ENCODE results near the gene CMTM2. TPM values are rescaled to one million over a fixed set of nuclear protein-coding genes. Genes with fewer than 3 reads are reported as not detected.
"Not testable (repeated sequence)": the region's sequence is repeated elsewhere in the genome, so short reads cannot be mapped to it uniquely, and the experiment has no call there.

CMTM2 gene
- polyA plus RNA-seq, 2 donors, result 0.06 TPM; not detected in 1

DNA sequence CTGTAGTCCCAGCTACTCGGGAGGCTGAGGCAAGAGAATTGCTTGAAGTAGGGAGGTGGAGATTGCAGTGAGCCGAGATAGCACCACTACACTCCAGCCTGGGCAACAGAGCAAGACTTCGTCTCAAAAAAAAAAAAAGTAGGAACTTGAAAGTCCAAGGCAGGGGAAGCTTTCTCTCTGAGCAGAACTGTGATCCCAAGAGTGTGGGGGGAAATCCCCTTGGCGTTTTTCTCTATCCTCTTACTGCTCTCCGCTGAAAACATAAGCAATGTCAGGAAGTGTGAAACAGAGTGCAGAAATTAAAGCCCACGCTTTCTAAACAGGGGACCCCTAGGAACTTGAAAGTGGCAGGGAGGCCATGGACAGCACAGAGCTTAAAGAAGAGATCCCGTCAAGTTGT lies 15.5 kb downstream of the CMTM2 start:
- WGBS, 2 donors, result 75 to 76% methylated on average over 7 of the region's 7 CpGs
- Histone ChIP-seq H3K27me3 (ENCODE audit: control insufficient read depth in 1 of 2, insufficient read depth in 2 of 2, low read length in 2 of 2) (no peaks in the 10 kb centered on the region), H3K9me3 (ENCODE audit: control insufficient read depth in 2 of 2, insufficient read depth in 1 of 2, low read depth in 1 of 2, low read length in 1 of 2) (no peaks in the 10 kb centered on the region), H3K4me1 (ENCODE audit: control insufficient read depth in 2 of 2, insufficient read depth in 2 of 2, low read length in 1 of 2) (no peaks in the 10 kb centered on the region), H3K27ac (ENCODE audit: low read depth in 2 of 2, low read length in 1 of 2) (no peak overlapping the region), H3K36me3 (ENCODE audit: control insufficient read depth in 2 of 2, insufficient read depth in 2 of 2, low read length in 1 of 2) (no peaks in the 10 kb centered on the region), H3K4me3 (ENCODE audit: low read depth in 1 of 2, low read length in 2 of 2) (no peak overlapping the region)

DNA sequence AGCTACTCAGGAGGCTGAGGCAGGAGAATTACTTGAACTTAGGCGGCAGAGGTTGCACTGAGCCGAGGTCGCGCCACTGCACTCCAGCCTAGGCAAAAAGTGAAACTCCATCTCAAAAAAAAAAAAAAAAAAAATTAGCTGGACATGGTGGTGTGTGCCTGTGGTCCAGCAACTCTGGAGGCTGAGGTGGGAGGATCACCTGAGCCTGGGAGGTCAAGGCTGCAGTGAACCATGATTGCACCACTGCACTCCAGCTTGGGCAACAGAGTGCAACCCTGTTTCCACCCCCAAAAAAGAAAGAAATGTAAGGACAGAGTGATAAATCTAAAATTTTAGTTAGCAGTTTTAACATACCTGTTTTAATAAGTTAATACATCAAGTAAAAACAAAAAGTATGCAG lies 17.3 kb downstream of the CMTM2 start:
- not testable (repeated sequence) for H3K9me3 ChIP-seq (ENCODE audit: control insufficient read depth in 2 of 2, insufficient read depth in 1 of 2, low read depth in 1 of 2, low read length in 1 of 2); H3K4me1 ChIP-seq (ENCODE audit: control insufficient read depth in 2 of 2, insufficient read depth in 2 of 2, low read length in 1 of 2); H3K27me3 ChIP-seq (ENCODE audit: control insufficient read depth in 1 of 2, insufficient read depth in 2 of 2, low read length in 2 of 2); H3K27ac ChIP-seq (ENCODE audit: low read depth in 2 of 2, low read length in 1 of 2); H3K4me3 ChIP-seq (ENCODE audit: low read depth in 1 of 2, low read length in 2 of 2); H3K36me3 ChIP-seq (ENCODE audit: control insufficient read depth in 2 of 2, insufficient read depth in 2 of 2, low read length in 1 of 2)
- WGBS, 2 donors, result 96 to 97% methylated on average over 4 of the region's 4 CpGs

DNA sequence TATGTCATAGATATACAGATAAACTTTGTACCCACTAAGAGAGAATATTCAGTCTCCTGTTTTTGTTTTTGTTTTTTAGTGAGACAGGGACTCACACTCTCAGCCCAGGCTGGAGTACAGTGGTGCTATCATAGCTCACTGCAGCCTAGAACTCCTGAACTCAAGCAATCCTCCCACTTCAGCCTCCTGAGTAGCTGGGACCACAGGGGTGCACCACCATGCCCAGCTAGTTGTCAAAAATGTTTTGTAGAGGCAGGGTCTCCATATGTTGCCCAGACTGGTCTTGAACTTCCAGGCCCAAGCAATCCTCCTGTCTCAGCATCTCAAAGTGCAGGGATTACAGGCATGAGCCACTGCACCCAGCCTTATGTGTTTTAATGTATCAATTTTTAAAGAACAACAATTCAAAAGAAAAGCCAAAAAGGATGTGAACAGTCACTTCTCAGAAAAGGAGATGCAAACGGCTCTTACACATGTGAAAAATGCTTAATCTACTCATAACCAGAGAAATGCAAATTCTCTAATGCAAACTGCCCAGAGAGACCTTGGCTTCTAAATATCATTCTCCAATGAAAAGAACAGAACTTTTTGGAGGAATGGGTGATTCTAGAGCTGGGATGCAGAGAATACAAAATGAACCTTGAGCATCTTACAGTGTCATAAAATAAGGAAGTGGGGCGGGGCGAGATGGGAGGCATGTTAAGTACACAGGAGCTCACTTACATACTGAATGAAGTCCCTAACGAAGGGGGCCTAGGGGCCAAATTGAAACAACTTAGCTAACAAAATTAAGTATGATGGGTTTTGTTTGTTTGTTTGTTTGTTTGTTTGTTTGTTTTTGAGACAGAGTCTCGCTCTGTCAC lies 18.0 kb downstream of the CMTM2 start:
- H3K9me3 ChIP-seq (ENCODE audit: control insufficient read depth in 2 of 2, insufficient read depth in 1 of 2, low read depth in 1 of 2, low read length in 1 of 2), result no peaks in the 10 kb centered on the region
- no peaks in the 10 kb centered on the region for H3K27me3 ChIP-seq (ENCODE audit: control insufficient read depth in 1 of 2, insufficient read depth in 2 of 2, low read length in 2 of 2)
- no peak overlapping the region for H3K4me3 ChIP-seq (ENCODE audit: low read depth in 1 of 2, low read length in 2 of 2)
- no peaks in the 10 kb centered on the region for H3K4me1 ChIP-seq (ENCODE audit: control insufficient read depth in 2 of 2, insufficient read depth in 2 of 2, low read length in 1 of 2)
- no peaks in the 10 kb centered on the region for H3K36me3 ChIP-seq (ENCODE audit: control insufficient read depth in 2 of 2, insufficient read depth in 2 of 2, low read length in 1 of 2)
- 80 to 83% methylated on average over 5 of the region's 5 CpGs for WGBS, 2 donors
- no peak overlapping the region for H3K27ac ChIP-seq (ENCODE audit: low read depth in 2 of 2, low read length in 1 of 2)

DNA sequence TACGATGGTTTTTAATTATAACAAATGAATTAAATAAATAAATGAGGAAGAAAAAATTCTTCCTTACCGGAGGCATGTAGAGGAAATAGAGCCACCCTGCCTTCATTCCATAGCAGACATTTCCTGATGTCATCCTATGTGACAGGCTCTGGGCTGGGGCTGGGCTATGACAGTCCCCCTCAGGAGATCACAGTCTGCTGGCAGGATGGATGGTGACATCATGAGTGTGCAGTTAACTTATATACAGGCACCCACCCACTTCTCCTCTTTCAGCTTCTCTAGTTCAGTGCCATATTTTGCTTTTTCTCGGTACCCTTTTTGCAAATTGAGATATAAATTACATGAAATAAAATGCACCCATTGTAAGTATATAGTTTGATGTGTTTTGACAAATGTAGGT lies 18.8 kb downstream of the CMTM2 start:
- Histone ChIP-seq H3K27ac (ENCODE audit: low read depth in 2 of 2, low read length in 1 of 2) (no peak overlapping the region), H3K36me3 (ENCODE audit: control insufficient read depth in 2 of 2, insufficient read depth in 2 of 2, low read length in 1 of 2) (no peaks in the 10 kb centered on the region), H3K4me1 (ENCODE audit: control insufficient read depth in 2 of 2, insufficient read depth in 2 of 2, low read length in 1 of 2) (no peaks in the 10 kb centered on the region), H3K9me3 (ENCODE audit: control insufficient read depth in 2 of 2, insufficient read depth in 1 of 2, low read depth in 1 of 2, low read length in 1 of 2) (no peaks in the 10 kb centered on the region), H3K4me3 (ENCODE audit: low read depth in 1 of 2, low read length in 2 of 2) (no peak overlapping the region), H3K27me3 (ENCODE audit: control insufficient read depth in 1 of 2, insufficient read depth in 2 of 2, low read length in 2 of 2) (no peaks in the 10 kb centered on the region)
- 67 to 75% methylated on average over 3 of the region's 3 CpGs for WGBS, 2 donors

DNA sequence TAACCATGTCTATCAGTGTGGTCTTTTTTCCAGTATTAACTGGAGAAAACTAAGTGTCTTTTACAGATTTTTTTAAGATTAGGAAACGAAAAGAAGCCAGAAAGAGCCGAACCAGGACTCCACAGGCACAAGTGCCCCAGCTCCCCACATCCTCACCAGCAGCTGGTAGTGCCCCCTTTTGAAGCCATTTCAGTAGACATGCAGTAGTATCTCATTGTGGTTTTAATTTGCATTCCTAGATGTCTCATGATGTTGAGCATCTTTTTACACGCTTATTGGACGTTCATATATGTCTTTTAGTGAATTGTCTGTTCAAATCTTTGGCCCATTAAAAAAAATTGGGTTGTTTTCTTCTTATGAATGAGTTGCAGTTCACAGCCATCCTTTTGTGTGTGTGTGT lies 20.5 kb downstream of the CMTM2 start:
- no peak overlapping the region for H3K27ac ChIP-seq (ENCODE audit: low read depth in 2 of 2, low read length in 1 of 2)
- H3K27me3 ChIP-seq (ENCODE audit: control insufficient read depth in 1 of 2, insufficient read depth in 2 of 2, low read length in 2 of 2), result no peaks in the 10 kb centered on the region
- H3K4me3 ChIP-seq (ENCODE audit: low read depth in 1 of 2, low read length in 2 of 2), result no peak overlapping the region
- H3K9me3 ChIP-seq (ENCODE audit: control insufficient read depth in 2 of 2, insufficient read depth in 1 of 2, low read depth in 1 of 2, low read length in 1 of 2), result no peaks in the 10 kb centered on the region
- H3K36me3 ChIP-seq (ENCODE audit: control insufficient read depth in 2 of 2, insufficient read depth in 2 of 2, low read length in 1 of 2), result no peaks in the 10 kb centered on the region
- 92 to 93% methylated on average over 4 of the region's 4 CpGs for WGBS, 2 donors
- no peaks in the 10 kb centered on the region for H3K4me1 ChIP-seq (ENCODE audit: control insufficient read depth in 2 of 2, insufficient read depth in 2 of 2, low read length in 1 of 2)

DNA sequence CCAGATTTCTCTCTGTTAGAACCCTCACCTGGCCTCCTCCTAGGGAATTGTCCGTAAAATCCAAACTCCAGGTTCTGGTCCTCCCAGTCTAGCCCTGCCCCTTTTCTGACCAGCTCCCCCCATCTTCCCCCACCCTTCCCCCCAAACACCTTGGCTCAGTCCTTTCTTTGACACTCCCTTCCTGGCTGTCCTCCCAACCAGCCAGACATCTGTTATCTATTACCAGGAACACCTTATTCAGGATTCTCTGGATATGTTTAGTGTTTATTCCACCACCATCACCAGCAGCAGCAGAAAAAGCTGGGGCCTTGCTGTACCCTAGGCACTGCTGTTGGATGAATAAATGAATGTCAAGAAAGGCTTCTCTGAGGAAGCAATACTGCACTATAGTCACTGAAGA lies 21.2 kb downstream of the CMTM2 start:
- 100% methylated on average over 1 of the region's 1 CpG for WGBS, 2 donors
- H3K36me3 ChIP-seq (ENCODE audit: control insufficient read depth in 2 of 2, insufficient read depth in 2 of 2, low read length in 1 of 2), result no peaks in the 10 kb centered on the region
- H3K27me3 ChIP-seq (ENCODE audit: control insufficient read depth in 1 of 2, insufficient read depth in 2 of 2, low read length in 2 of 2), result no peaks in the 10 kb centered on the region
- H3K9me3 ChIP-seq (ENCODE audit: control insufficient read depth in 2 of 2, insufficient read depth in 1 of 2, low read depth in 1 of 2, low read length in 1 of 2), result no peaks in the 10 kb centered on the region
- H3K4me3 ChIP-seq (ENCODE audit: low read depth in 1 of 2, low read length in 2 of 2), result no peak overlapping the region
- H3K27ac ChIP-seq (ENCODE audit: low read depth in 2 of 2, low read length in 1 of 2), result no peak overlapping the region
- peaks cover 0 to under 1% of the 10 kb centered on the region in 2 donors for H3K4me1 ChIP-seq (ENCODE audit: control insufficient read depth in 2 of 2, insufficient read depth in 2 of 2, low read length in 1 of 2)

DNA sequence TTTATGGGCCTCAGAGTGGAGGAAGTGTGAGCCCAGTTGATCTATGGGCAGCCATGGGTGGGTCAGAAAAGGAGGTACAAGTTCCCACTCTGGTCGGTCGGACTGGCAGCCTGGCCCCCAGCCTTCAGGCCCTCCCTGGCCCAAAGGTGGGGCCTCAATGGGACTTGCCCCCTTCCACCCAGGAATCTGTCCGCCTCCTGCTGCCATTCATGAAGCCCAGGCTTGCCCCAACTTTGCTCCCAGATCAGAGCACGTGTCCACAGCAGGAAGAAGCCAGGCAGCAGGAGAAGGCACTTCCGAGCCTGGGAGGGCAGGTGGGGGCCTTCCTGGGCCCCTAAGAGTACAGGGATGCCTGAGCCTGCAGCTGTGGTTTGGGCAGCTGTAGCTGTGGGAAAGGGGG lies 22.2 kb downstream of the CMTM2 start:
- Histone ChIP-seq H3K4me1 (ENCODE audit: control insufficient read depth in 2 of 2, insufficient read depth in 2 of 2, low read length in 1 of 2) (peaks cover 3 to 8% of the 10 kb centered on the region in 2 donors), H3K36me3 (ENCODE audit: control insufficient read depth in 2 of 2, insufficient read depth in 2 of 2, low read length in 1 of 2) (no peaks in the 10 kb centered on the region), H3K9me3 (ENCODE audit: control insufficient read depth in 2 of 2, insufficient read depth in 1 of 2, low read depth in 1 of 2, low read length in 1 of 2) (no peaks in the 10 kb centered on the region), H3K27me3 (ENCODE audit: control insufficient read depth in 1 of 2, insufficient read depth in 2 of 2, low read length in 2 of 2) (no peaks in the 10 kb centered on the region), H3K4me3 (ENCODE audit: low read depth in 1 of 2, low read length in 2 of 2) (no peak overlapping the region), H3K27ac (ENCODE audit: low read depth in 2 of 2, low read length in 1 of 2) (no peak overlapping the region)
- WGBS, 2 donors, result 91 to 96% methylated on average over 5 of the region's 5 CpGs

DNA sequence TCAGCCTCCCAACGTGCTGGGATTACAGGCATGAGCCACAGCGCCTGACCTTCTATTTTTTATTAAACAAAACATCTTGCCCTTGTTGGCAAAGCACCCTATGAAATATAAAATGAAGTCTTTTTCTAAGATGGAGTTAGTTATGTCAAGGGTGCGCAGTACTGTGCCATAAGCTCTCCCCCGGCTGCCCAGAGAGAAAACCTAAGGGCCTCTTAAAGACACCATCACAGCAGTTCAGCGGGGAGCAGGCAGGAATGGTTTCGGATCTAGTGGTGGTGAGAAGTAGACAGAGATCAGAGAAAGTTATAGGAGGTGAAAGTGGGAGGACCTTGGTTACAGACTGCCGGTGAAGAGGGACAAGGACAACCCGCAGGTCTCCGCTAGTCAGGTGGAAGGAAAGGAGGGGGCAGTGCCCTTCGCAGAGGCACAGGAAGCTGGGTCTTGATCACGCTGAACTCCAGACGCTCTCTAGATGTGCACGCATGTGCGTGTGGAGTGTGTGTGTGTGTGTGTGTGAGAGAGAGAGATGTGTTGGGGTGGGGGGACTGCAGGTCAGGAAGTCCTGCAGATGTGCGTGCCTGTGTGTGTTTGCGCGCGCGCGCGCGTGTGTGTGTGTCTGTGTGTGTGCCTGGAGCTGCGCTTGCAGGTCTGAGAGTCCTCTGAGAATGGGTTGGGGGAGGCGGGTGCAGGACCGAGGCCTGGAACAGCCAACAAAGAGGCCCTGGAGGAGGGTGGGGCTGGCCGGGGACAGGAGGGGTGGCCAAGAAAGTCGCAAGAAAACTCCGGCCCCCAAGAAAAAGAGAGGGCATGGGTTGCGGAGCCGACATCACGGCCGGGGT lies 24.5 kb downstream of the CMTM2 start:
- Histone ChIP-seq H3K36me3 (ENCODE audit: control insufficient read depth in 2 of 2, insufficient read depth in 2 of 2, low read length in 1 of 2) (no peaks in the 10 kb centered on the region), H3K4me1 (ENCODE audit: control insufficient read depth in 2 of 2, insufficient read depth in 2 of 2, low read length in 1 of 2) (peaks cover 3 to 9% of the 10 kb centered on the region in 2 donors), H3K4me3 (ENCODE audit: low read depth in 1 of 2, low read length in 2 of 2) (peak overlapping the region; percentile 26 to 51), H3K27me3 (ENCODE audit: control insufficient read depth in 1 of 2, insufficient read depth in 2 of 2, low read length in 2 of 2) (no peaks in the 10 kb centered on the region), H3K27ac (ENCODE audit: low read depth in 2 of 2, low read length in 1 of 2) (peak overlapping the region; percentile 69 to 71), H3K9me3 (ENCODE audit: control insufficient read depth in 2 of 2, insufficient read depth in 1 of 2, low read depth in 1 of 2, low read length in 1 of 2) (no peaks in the 10 kb centered on the region)
- 10 to 13% methylated on average over 32 of the region's 32 CpGs for WGBS, 2 donors

DNA sequence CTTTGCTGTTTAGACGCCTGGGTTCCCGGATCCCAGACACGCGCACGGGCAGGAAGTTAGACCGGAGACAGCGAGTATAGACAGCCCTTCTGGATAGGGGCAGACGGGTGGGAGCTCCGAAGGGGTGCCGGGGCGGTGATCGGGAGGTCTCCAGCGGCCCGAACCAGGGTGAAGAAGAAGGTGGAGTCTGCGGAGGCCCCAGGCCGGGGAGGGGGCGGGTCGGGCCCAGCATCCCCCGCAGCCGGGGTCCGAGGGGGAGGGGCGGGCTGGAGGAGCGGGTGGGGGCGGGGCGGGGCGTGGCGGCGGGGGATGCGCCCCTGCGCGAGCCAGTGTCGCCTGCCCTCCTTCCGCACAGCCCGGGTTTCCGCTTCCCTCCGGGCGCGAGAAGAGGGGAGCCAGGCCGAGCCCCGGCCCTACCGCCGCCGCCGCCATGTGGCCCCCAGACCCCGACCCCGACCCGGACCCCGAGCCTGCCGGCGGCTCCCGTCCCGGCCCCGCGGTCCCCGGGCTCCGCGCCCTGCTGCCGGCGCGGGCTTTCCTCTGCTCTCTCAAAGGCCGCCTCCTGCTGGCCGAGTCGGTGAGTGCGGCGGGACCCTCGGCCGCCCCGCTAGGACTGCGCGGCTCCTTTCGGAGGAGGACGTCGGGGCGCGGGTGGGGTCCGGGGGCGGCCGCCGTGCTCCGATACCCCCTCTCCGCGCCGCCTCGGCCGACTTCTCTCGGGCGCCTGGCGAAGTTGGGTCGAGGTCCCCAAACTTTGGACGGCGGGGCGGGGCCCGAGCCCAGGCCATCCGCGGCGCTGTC lies 25.3 kb downstream of the CMTM2 start, which contains the start of gene CMTM3:
TSS of gene CMTM3 (plus strand) at position 329 of the 801 bp plus-strand sequence. CDS start at position 431, 102 bp downstream.
- WGBS, 2 donors, result 1% methylated on average over 49 to 87 of the region's 96 CpGs
- Histone ChIP-seq H3K36me3 (ENCODE audit: control insufficient read depth in 2 of 2, insufficient read depth in 2 of 2, low read length in 1 of 2) (peaks cover 0 to under 1% of the 10 kb centered on the region in 2 donors), H3K27me3 (ENCODE audit: control insufficient read depth in 1 of 2, insufficient read depth in 2 of 2, low read length in 2 of 2) (no peaks in the 10 kb centered on the region), H3K9me3 (ENCODE audit: control insufficient read depth in 2 of 2, insufficient read depth in 1 of 2, low read depth in 1 of 2, low read length in 1 of 2) (no peaks in the 10 kb centered on the region), H3K27ac (ENCODE audit: low read depth in 2 of 2, low read length in 1 of 2) (peak within 1 kb of the TSS; percentile 69 to 71), H3K4me3 (ENCODE audit: low read depth in 1 of 2, low read length in 2 of 2) (peak within 1 kb of the TSS; percentile 51 to 63), H3K4me1 (ENCODE audit: control insufficient read depth in 2 of 2, insufficient read depth in 2 of 2, low read length in 1 of 2) (peaks cover 3 to 13% of the 10 kb centered on the region in 2 donors)

Measured in esophagus (tissue), 2 donors.